Stomach (tissue), 4 donors: ENCODE data around the gene KLHL29.

ENCODE experiments used
- CTCF ChIP-seq, 7 experiments: fragments of 450-650 bp in 4 of 7; fragments of 200-600 bp in 3 of 7; sonication (generic) in 3 of 7; IDR thresholded peaks; one replicate each; pipeline ENCODE4 v1.5.1; 2016 to 2019; ENCODE audit warnings: antibody characterized with exemption in 7 of 7, control low read depth in 2 of 7, mild to moderate bottlenecking in 1 of 7
- POLR2AphosphoS5 ChIP-seq, 3 donors: sonication (generic); formaldehyde crosslinking; IDR thresholded peaks; one replicate each; pipeline ENCODE4 v1.6.1; 2016; ENCODE audit warnings: antibody characterized with exemption in 3 of 3

- TF ChIP-seq CTCF (IDR thresholded peaks at IDR 0.05) (no peak), POLR2AphosphoS5 (IDR thresholded peaks at IDR 0.05) (no peak)
These were observed 201.8 kb downstream of the KLHL29 start for GRCh38 chr2:23586741-23587306.
